GM19397 (cell line): ENCODE measurements around the gene OMP.

Experiments
- ATAC-seq: cut with Tn5 transposase; IDR thresholded peaks from one replicate; pipeline ENCODE4 v1.9.1; 2021; ENCODE audit warnings: mild to moderate bottlenecking, moderate library complexity; ENCODE audit not compliant: unreplicated experiment

Gene OMP

DNA sequence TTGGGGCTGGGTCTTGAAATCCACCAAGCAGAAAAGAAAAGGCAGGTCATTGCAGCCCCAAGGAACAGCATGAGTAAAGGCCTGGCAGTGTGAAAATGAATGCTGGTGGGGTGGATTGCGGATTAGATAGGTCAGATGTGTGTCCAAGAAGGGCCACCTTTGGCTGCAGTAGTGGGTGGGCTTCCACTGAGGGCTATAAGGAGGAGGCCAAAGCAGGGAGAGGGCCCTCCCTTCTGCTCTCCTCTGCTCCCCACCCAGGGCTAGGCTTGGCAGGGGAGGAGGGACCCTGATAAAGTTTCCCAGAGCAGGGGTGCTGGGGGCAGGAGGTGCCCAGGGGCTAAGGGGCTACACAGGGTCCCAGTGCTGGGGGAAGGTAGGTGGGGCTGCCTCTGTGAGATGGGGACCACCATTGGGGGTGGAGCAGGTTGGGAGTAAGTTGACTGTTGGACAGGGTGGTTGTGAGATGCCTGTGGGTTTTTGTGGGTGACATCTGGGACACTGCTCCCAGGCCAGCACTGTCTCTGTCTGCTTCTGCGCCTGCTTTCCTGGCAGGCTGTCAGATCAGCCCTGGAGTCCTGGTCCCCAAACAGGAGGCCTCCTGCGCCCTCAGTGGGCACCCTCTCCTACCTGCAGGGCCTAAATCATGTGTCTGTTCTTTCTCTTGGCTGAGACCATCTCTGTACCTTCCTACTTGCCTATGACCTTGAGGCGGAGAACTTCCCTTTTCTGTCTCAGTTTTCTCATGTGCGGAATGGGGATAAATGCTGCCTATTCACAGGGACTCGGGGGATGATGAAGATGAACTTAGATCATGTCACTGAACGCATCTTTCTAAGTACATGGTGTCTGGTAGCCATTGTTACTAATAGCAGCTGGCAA, 33.9 kb upstream of the OMP start:
- no peak for ATAC-seq

DNA sequence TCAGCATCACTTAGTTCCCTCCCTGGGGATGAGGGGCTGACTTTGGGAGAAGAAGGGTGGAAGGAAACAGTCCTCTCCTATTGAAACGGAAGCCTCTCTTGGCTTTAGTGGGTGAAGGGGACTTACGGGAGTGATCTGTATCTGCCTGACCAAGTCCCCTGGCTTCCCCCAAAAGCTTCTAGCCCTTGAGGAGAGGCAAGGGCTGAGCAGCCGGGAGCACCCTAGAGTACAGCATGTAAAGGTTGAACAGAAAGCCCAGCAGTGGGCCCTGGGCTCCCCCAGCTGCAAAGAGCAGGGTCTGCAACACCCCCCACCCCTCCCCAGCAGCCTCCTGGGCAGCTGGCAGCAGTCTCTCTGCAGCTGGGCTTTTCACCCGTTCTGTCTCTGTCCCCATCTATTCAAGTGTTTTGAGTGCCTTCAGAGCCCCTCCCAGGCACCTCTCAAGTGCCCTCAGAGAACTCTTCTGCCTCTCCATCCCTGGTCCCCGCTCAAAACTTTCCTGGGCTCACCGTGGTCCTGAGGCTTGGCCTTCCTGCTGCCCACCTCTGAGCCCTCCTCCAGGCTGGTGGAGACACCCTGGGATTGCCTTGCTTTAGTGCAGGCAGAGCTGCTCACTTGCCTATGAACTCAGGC, 33.2 kb upstream of the OMP start:
- ATAC-seq, result no peak

DNA sequence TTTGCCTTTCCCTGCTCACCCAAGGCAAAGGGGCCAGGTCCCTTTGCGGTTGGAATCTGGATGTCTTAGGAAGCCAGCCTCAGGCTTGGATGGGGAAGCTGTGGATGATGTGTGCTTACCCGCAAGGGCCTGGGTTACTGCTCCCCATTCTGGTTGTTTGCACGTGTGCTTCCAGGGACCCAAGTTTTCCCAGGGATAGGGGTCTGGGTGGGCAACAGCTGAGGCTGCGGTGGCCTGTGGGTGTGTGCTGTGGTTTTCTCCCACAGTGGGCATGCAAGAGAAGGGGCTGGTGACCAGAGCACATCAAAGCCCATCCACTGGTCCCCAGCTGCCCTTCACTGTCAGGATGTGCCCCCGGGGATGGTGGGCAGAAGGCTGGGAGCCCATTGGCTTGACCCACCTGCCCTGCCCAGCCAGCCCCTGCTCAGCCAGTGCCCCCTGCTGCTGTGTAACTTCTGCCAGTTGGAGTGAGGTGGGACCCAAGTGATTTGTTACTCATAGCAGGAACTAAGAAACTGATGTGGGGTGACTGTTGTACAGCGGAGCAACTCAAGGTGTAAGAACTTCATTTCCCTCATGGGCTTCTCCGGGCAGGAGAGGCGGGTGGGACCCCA, 32.6 kb upstream of the OMP start:
- ATAC-seq, result no peak

DNA sequence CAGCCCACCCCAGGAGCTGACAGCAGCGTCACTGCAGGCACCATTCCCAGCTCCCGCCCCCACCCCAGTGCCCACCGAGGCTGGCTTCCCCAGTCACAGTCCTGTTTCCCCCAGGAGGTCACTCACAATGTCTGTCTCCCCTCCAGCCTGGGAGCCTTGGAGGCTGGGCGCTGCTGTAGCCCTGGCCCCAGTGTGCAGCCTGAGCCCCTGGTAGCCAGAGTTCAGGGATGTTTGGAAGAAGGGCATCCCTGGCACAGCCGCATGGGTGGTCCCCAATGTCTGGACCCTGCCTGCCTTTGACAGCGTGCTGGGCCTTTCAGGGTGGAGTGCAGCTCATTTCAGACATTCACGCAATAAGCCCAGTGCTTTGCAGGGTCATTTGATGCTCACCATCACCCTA, 31.6 kb upstream of the OMP start:
- no peak for ATAC-seq

DNA sequence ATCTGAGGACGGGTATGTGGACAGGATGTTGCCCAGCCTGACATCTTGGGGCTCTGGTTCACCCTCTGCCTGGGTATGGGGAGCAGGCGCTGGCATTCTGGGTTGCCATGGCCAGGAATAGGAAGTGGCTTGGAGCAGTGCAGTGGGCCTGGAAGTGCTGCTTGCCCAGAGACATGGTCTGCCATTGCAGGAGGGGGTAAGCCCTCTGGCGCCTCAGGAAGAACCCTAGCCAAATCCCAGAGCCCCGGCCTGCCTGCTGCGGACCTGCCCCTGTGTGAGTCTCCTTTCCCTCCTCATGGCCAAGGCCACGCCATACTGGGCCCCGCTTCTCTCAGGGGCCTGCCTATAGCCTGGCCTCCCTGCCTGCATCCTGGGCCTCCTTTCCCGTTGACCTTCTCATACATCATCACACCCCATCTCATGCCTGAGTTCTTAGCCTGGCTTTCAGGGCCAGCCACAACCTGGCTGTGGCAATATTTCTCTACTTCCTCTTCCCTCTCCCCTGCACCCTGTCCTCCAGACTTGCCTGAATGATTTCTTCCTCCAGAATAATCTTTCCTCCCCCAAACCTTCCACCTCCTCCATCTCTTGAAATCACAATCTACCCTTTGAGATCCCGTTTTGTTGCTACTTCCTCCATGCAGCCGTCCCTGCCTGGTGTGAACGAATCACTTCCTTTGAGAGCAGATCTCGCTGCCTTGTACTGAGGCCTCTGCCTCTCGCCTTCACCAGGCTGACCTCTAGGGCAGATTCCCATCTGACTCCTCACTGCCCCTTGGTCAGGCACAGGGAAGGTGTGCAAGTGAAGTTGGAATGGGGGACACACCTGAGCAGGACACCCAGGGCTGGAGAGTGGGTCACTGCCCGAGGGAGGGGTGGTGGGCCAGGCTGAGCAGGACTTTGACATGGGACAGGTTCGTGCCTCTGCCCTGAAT, 30.7 kb upstream of the OMP start:
- ATAC-seq, result no peak

DNA sequence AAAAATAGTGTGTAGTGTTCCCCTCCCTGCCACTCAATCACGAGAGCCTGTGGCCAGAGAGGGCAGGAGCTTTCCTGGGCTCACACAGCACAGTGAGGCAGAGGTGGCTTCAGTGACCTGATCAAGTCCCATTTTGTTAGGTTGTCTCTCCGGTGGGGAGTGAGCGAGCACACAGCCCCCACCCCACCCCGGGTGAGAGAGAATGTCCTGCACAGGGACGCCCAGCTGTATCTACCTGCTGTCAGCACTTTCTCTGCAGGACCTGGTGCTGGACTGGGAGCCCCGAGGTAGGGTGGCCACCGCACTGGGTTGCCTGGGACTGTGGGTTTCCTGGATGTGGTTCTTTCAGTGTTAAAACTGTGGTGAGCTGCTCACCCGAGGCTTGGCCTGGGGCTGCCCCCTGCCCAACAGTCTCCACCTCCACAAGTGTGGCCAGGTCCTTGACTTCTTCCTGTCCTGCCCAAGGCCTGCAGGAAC, 29.8 kb upstream of the OMP start:
- no peak for ATAC-seq

DNA sequence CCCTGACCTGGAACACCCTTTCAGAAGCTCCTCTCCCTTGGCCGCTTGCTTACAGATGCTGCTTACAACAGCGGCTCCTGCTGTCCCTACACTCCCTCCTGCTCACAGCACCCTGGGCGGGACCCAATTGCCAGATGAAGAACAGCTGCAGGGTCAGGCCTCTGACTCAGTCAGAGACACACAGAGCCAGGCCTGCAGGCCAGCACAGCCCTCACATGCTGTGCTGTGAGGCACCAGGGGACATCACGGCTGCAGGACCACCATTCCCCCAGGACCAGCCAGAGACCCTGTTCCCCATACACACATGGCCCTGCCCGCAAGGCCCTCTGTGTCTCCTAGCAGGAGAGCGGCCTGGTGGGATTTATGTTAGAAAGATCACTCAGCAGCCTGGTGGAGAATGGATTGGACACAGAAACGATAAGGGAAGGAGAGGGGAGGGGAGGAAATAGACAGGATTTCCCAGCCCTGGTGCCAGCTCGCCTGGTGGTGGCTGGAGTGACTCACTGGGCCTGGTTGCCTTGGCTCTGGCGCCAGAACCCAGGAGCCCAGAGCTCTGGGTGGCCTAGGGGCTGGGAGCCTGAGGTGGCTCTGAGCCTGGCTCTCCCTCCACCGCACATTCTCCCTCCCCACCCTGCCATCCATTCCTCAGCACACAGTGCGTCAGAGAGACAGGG, 29.2 kb upstream of the OMP start:
- ATAC-seq, result no peak

DNA sequence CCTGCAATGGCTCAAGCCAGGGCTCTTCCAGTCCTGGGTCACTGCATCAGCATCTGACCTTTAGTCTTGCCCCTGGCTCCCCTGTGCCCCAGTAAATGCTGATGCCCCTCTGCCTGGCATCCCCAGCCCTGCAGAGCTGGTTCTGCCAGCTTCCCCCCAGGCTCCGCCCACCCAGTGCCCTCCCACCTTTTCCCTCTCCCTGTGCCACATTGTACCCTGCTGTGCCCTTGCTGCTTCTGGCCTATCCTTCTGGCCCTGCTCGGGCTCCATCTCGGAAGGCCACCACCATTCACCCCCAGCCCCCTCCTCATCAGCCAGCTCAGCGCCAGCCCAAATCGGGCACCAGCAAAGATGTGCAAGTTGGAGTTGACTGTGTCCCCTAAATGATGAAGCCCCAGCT, 28.4 kb upstream of the OMP start:
- no peak for ATAC-seq

DNA sequence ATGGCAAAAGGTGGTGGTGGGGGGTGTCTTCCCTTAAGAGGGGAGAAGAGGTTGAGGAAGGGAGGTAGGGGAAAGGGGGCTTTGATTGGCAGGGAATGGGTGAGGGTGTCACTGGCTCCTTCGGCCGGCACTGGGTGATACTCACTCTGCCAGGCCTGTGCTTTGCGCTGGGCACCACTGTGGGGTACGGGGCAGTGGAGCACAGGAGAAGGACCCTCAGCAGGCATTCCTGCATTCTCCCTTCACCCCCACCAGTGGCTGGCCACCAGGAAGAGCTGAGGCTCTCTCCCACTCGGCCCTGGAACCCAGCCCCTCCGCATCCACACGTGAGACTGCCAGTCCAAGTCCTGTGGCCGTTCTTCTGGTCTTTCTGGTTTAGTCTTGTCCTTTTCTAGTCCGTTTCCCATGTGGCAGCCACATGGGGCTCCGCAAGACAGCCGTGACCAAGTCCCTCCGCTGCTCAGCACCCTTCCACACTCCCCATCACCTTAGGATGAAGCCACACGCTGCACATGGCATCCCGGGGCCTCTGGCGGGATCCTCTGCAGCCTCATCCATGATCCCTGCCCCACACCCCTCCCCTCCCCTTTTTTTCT, 27.9 kb upstream of the OMP start:
- ATAC-seq, result no peak

DNA sequence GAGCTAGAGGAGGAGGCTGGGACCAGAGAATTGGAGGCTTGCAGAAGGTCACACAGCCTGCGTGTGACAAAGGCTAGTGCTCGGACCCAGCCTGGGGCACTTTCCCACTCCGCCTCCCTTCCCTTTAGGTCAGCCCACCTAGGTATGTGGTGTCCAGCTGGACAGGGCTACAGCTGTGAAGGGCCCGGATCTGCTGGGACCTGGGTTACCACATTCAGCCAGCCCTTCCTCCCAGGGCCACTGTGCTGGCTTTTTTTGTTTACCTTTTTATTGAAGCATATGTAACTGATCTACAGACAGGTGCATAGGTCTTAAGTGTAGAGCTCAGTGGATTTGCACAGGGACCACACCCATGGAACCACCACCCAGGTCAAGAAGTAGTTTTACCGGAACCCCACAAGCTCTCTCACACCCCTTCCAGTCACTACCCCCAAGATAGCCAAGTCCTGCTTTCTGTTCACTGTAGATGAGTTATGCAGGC, 27.2 kb upstream of the OMP start:
- ATAC-seq, result no peak

DNA sequence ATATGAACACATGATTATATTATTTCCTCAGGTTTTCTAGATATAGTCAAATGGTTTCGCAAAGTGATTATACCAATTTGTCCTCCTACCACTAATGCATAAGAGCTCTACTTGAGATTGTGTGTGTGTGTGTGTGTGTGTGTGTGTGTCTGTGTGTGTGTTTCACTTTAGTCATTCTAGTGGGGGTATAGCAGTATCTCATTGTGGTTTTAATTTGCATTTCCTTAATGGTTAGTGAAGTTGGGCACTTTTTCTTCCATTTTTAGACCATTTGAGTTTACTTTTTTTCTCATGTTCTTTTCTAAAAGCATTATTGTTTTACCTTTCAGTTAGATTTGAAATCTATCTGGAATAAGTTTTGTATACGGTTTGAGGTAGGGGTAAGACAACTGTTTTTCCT, 23.0 kb upstream of the OMP start:
- no peak for ATAC-seq

DNA sequence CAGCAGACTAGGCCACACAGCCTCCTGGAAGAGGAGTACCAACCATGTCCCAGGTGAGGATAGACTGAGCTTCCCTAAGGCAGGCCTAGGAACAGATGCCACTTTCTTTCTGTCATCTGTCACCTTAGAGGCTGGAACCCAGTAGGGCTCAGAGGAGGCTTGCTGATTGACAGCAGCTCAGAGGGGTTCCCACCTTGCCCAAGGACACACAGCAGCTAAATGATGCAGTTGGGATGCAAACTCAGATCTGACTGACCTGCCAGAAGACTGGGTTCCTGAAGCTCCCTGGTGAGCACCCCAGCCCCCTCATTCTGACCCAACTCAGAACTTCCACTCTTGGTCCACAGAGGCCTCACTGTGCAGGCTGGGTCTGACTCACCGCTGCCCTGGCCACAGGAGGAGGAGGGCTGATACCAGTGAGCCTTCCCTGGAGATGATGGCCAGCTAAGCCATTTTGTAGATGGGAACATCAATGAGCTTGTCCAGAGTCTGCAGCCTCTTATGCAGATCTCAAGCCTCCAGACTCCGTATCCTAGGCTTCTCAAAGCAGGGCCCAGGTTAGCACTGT, 21.9 kb upstream of the OMP start:
- ATAC-seq, result no peak

DNA sequence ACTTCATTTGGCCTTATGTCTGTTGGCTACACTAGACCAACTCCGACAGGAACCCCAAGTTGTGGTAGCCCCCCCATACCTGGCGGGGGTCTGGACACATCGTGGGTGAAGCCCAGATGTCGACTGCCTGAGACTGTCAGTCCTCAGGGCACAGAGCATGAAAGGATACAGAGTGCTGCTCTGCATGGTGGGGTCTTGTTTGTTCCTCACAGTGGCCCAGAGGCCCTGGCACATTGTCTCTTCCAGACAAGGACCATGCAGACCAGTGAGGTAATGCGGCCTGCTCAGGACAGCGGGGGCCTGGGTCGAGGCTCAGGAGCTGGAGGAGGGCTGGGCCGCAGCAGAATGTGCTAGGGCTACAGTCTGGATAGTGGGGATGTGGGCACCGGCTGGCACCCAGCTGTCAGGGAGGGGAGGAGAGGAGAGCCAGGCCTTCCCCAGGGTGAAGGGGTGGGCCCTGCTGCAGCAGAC, 21.2 kb upstream of the OMP start:
- no peak for ATAC-seq

DNA sequence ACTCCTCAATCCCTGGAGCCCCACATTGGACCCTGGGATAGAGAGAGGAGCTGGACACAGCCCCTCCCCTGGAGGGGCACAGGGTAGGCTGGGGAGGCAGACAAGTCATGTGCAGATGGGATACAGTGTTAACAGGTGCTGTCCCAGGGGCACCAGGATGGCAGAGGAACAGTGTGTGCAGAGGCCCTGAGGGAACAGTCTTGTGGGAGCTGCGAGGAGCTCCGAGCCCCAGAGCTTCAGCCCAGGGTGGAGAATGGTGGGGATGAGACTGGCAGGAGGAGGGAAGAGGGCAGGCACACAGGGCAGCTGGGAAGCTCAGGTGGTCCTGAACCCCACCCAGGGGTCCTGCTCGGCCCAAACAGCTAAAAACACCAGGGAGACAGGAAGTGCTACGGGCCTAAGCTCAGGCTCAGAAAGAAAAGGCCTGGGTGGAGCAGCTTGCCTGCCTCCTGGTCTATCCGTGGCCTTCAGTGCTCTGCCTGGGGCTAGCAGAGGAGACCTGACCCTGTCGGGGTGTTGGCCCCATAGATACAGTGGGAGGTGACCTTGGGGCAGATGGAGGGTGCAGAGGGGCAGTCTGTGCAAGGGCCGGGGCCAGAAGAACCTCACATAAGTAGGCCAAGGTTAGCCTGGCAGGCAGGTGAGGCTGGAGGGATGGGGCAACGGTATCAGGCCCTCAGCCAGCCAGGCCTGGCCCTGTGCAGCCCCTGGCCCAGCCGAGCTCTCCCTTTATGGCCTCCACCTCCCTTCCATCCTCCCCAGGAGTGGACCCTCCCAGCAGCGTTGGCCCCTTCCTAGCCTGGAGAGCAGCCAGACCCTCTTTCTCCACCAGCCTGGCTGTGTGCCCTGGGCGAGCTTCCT, 20.4 kb upstream of the OMP start:
- no peak for ATAC-seq

DNA sequence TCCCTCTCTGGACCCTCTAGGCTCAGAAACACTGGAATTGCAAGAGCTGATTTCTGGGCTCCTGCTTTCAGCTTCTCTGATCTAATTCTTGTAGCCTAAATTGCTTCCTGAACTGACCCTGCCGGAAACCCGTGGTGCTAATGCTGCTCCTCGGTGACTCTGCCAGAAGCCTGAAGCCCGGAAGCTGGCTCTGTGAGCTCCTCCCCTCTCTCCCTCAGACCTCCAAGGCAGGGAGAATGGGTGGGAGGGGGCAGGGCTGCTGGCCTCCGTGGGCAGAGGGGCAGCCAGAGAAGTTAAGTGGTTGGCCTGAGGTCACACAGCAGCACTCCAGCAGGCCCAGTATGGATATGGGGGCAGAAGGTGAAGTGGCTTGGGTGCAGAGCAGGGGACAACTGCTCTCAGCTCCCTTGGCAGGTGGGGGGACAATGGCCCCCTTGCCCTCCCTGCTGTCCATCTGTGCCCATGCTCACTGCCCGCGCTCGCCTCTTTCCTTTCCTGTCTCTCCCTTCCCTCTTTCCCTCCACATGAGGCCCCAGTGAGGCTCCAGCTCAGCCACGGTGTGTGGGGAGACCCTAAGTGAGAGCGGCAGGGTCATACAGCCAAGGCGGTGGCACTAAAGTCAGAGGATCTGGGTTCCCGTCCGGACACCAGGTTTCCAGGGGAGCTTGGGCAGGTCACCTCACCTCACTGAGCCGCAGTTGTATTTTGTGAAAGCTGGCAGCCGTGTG, 19.6 kb upstream of the OMP start:
- ATAC-seq, result no peak

DNA sequence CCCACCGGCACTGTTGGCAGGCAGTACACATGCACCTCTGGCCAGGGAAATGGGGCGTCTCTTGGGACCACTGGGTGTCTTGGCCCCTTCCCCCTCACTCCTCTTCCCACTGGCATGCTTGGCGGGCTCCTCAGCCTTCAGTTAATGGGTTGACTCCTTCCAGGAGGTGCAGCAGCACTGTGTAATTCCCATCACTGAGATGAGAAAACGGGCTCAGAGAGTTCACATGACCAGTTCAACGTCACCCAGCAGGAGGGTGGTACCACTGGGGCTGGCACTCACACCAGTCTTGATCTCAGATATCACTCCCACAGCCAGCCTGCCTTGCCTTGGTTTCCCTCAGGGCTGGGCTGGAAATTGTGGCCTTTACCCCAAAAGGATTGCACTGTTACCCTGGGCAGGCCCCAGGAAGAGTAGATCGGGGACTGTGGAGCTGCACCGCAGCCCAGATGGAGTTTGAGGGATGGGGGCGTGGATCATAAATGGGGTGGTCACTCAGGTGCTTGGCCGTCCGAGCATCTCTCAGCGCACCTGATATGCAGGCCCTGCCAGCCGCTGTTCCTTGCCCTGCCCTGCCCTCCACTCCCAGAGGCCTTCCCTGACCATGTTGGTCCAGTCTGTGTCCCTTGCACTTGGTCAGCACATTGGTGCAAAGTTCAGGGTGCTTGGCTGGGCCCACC, 18.9 kb upstream of the OMP start:
- ATAC-seq, result no peak

DNA sequence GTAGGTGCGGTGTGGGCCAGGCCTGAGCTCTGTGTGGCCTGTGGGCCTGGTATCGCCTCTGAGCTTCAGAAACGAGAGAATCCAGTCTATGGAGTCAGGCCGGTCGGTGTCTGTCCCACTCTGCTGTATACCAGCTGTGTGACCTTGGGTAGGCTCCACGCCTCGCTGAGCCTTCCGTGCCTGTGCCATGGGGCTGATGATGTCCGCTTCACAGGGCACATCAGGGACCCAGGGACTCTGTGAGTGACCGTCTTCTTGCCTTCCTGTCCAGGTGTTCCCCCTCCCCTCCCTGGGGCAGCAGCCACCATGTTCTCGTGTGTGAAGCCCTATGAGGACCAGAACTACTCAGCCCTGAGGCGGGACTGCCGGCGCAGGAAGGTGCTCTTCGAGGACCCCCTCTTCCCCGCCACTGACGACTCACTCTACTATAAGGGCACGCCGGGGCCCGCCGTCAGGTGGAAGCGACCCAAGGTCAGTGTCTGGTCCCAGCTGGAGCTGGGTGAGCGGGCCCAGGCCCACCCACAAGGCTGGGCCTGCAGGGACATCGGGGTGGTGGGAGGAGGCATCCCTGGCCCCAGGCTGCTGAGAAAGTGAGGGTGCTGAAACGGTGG, 18.0 kb upstream of the OMP start:
- no peak for ATAC-seq
